Measurements from ENCODE around the gene PILRB. TPM values are rescaled to one million over a fixed set of nuclear protein-coding genes. Genes with fewer than 3 reads are reported as not detected.
"Not testable (repeated sequence)": the region's sequence is repeated elsewhere in the genome, so short reads cannot be mapped to it uniquely, and the experiment has no call there.

PILRB gene
- 222 and 274 TPM in 2 replicates for polyA plus RNA-seq
- 52.0 and 53.3 TPM in 2 replicates for polyA minus RNA-seq

DNA sequence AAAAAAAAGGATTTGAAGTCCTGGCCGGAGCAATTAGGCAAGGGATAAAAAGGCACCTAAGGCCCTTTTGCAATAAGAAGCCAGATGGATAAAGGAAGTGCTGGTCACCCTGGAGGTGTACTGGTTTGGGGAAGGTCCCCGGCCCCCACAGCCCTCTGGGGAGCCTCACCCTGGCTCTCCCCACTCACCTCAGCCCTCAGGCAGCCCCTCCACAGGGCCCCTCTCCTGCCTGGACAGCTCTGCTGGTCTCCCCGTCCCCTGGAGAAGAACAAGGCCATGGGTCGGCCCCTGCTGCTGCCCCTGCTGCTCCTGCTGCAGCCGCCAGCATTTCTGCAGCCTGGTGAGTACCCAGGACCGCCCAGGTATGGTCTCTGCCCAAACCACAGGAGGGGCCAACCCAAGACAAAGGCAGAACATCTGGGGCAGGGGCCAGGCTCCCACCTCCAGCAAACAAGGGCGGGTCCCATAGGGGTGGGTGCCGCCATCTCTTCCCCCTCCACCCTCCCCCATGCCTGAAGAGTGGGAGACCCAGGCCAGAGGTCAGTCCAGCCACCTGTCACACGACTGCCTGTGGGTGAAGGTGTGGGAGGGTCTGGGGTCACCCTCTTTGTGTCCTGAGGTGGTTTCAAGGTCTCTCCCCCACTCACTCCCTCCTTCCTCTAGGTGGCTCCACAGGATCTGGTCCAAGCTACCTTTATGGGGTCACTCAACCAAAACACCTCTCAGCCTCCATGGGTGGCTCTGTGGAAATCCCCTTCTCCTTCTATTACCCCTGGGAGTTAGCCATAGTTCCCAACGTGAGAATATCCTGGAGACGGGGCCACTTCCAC, at the start of gene PILRB:
Gene PILRB (plus strand): TSS at position 91 of the 830 bp plus-strand sequence. CDS start 186 bp downstream, at position 277.
- Histone ChIP-seq H3K36me3 (ENCODE audit: insufficient read depth, low read length) (no peaks in the 10 kb centered on the region), H3K27ac (ENCODE audit: low read length) (no peak within 1 kb of the TSS), H3F3A (ENCODE audit: insufficient read depth, low read length, poor library complexity, severe bottlenecking) (no peaks in the 10 kb centered on the region), H3K27me3 (ENCODE audit: insufficient read depth, low read depth, low read length) (no peaks in the 10 kb centered on the region), H3K9me3 (ENCODE audit: low read length) (no peaks in the 10 kb centered on the region), H3K79me2 (replicated peaks; ENCODE audit: insufficient read depth, low read length) (no peaks in the 10 kb centered on the region), H3K4me3 (ENCODE audit: low read length) (no peak within 1 kb of the TSS), H3K4me2 (ENCODE audit: low read length) (no peak within 1 kb of the TSS), H2AFZ (ENCODE audit: low read depth, low read length) (no peak within 1 kb of the TSS), H3K9me2 (ENCODE audit: insufficient read depth, low read length) (no peaks in the 10 kb centered on the region), H4K20me1 (ENCODE audit: insufficient read depth) (no peaks in the 10 kb centered on the region), H3K9ac (ENCODE audit: low read length) (no peak within 1 kb of the TSS)
- TF ChIP-seq, protein P1, sequence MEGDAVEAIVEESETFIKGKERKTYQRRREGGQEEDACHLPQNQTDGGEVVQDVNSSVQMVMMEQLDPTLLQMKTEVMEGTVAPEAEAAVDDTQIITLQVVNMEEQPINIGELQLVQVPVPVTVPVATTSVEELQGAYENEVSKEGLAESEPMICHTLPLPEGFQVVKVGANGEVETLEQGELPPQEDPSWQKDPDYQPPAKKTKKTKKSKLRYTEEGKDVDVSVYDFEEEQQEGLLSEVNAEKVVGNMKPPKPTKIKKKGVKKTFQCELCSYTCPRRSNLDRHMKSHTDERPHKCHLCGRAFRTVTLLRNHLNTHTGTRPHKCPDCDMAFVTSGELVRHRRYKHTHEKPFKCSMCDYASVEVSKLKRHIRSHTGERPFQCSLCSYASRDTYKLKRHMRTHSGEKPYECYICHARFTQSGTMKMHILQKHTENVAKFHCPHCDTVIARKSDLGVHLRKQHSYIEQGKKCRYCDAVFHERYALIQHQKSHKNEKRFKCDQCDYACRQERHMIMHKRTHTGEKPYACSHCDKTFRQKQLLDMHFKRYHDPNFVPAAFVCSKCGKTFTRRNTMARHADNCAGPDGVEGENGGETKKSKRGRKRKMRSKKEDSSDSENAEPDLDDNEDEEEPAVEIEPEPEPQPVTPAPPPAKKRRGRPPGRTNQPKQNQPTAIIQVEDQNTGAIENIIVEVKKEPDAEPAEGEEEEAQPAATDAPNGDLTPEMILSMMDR (IDR thresholded peaks at IDR 0.05; ENCODE audit: poor library complexity, severe bottlenecking), result no peak
- TF ChIP-seq SMC3 (conservative IDR thresholded peaks at IDR 0.05; ENCODE audit: poor library complexity) (no peak), TAF1 (IDR thresholded peaks at IDR 0.05; ENCODE audit: low read depth) (no peak), EP300 (conservative IDR thresholded peaks at IDR 0.05; ENCODE audit: poor library complexity, severe bottlenecking) (no peak), RAD21 (conservative IDR thresholded peaks at IDR 0.05) (no peak), EZH2 (IDR thresholded peaks at IDR 0.05; ENCODE audit: borderline replicate concordance, insufficient read depth, low read length, poor library complexity, severe bottlenecking) (no peak), MXI1 (conservative IDR thresholded peaks at IDR 0.05; ENCODE audit: poor library complexity, severe bottlenecking) (no peak), POLR2AphosphoS5 (IDR thresholded peaks at IDR 0.05) (no peak)
- TF ChIP-seq, protein P2, sequence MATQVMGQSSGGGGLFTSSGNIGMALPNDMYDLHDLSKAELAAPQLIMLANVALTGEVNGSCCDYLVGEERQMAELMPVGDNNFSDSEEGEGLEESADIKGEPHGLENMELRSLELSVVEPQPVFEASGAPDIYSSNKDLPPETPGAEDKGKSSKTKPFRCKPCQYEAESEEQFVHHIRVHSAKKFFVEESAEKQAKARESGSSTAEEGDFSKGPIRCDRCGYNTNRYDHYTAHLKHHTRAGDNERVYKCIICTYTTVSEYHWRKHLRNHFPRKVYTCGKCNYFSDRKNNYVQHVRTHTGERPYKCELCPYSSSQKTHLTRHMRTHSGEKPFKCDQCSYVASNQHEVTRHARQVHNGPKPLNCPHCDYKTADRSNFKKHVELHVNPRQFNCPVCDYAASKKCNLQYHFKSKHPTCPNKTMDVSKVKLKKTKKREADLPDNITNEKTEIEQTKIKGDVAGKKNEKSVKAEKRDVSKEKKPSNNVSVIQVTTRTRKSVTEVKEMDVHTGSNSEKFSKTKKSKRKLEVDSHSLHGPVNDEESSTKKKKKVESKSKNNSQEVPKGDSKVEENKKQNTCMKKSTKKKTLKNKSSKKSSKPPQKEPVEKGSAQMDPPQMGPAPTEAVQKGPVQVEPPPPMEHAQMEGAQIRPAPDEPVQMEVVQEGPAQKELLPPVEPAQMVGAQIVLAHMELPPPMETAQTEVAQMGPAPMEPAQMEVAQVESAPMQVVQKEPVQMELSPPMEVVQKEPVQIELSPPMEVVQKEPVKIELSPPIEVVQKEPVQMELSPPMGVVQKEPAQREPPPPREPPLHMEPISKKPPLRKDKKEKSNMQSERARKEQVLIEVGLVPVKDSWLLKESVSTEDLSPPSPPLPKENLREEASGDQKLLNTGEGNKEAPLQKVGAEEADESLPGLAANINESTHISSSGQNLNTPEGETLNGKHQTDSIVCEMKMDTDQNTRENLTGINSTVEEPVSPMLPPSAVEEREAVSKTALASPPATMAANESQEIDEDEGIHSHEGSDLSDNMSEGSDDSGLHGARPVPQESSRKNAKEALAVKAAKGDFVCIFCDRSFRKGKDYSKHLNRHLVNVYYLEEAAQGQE (IDR thresholded peaks at IDR 0.05; ENCODE audit: borderline replicate concordance), result no peak

DNA sequence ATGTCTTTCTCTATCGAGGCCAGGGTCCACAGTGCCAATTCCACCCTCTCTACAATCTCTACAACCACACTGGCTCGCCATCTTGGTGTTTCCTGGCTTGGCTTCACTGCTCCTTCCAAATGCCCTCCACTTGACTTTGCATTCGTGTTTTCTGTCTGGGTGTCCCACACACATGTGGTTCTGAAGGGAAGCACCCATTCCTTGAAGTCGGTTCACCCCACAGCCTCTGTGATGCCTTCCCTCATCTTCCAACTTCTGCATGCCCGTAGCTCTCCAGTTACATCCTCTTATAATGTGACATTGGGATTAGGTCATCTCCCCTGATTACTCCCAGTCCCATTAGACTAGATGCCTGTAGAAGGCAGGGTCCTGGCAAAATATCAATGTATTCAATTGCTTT, 39.6 kb upstream of the PILRB start:
- not testable (repeated sequence) for H3K4me3 ChIP-seq (ENCODE audit: low read length); H3K9me2 ChIP-seq (ENCODE audit: insufficient read depth, low read length); H3K4me2 ChIP-seq (ENCODE audit: low read length); H3K79me2 ChIP-seq (replicated peaks; ENCODE audit: insufficient read depth, low read length); H2AFZ ChIP-seq (ENCODE audit: low read depth, low read length); H3K27me3 ChIP-seq (ENCODE audit: insufficient read depth, low read depth, low read length); H3K36me3 ChIP-seq (ENCODE audit: insufficient read depth, low read length); H3K27ac ChIP-seq (ENCODE audit: low read length); H4K20me1 ChIP-seq (ENCODE audit: insufficient read depth); H3F3A ChIP-seq (ENCODE audit: insufficient read depth, low read length, poor library complexity, severe bottlenecking); H3K9me3 ChIP-seq (ENCODE audit: low read length); H3K9ac ChIP-seq (ENCODE audit: low read length)

DNA sequence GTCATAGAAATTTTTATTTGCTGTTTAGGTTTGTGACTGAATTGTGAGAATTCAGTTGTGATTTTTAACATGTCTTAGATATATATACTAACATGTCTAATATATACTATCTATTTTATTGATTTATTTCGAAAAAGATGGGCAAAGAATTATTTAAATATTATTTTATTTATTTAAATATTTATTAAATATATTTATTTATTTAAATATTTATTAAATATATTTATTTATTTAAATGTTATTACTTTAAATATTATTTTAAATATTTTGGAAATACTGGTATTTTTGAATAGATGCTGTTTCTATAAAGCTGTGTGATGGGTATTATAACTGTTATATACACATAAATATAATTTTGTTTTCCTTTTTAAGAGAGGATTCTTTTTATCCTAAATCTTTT, 36.3 kb upstream of the PILRB start:
- H4K20me1 ChIP-seq (ENCODE audit: insufficient read depth); H3K27me3 ChIP-seq (ENCODE audit: insufficient read depth, low read depth, low read length); H3K36me3 ChIP-seq (ENCODE audit: insufficient read depth, low read length); H2AFZ ChIP-seq (ENCODE audit: low read depth, low read length); H3K79me2 ChIP-seq (replicated peaks; ENCODE audit: insufficient read depth, low read length); H3K9ac ChIP-seq (ENCODE audit: low read length); H3K4me3 ChIP-seq (ENCODE audit: low read length); H3K4me2 ChIP-seq (ENCODE audit: low read length); H3K9me3 ChIP-seq (ENCODE audit: low read length); H3F3A ChIP-seq (ENCODE audit: insufficient read depth, low read length, poor library complexity, severe bottlenecking); H3K27ac ChIP-seq (ENCODE audit: low read length); H3K9me2 ChIP-seq (ENCODE audit: insufficient read depth, low read length): not testable (repeated sequence)

DNA sequence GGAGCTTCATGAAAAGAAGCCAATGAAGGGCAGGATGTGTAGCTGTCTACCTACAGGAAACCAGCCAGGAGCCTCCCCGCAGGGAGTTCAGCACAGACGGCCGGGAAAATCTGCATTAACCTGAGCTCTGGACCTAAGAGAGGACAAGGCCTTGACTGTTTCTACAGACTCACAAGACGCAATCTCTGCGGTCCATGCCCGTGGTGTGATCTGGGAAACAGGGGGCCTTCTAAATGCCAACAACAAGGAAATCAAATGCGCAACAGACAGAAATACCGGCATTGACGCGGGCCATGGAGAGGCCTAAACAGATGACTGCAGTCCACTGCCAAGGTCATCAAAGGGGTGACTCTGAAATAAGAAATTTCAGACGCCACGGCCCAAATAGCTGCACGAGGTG, 33.7 kb upstream of the PILRB start:
- not testable (repeated sequence) for H2AFZ ChIP-seq (ENCODE audit: low read depth, low read length); H3K9me3 ChIP-seq (ENCODE audit: low read length); H3K27ac ChIP-seq (ENCODE audit: low read length); H3K36me3 ChIP-seq (ENCODE audit: insufficient read depth, low read length); H3K4me2 ChIP-seq (ENCODE audit: low read length); H3K79me2 ChIP-seq (replicated peaks; ENCODE audit: insufficient read depth, low read length); H3K27me3 ChIP-seq (ENCODE audit: insufficient read depth, low read depth, low read length); H3K9me2 ChIP-seq (ENCODE audit: insufficient read depth, low read length); H4K20me1 ChIP-seq (ENCODE audit: insufficient read depth); H3K4me3 ChIP-seq (ENCODE audit: low read length); H3K9ac ChIP-seq (ENCODE audit: low read length); H3F3A ChIP-seq (ENCODE audit: insufficient read depth, low read length, poor library complexity, severe bottlenecking)

DNA sequence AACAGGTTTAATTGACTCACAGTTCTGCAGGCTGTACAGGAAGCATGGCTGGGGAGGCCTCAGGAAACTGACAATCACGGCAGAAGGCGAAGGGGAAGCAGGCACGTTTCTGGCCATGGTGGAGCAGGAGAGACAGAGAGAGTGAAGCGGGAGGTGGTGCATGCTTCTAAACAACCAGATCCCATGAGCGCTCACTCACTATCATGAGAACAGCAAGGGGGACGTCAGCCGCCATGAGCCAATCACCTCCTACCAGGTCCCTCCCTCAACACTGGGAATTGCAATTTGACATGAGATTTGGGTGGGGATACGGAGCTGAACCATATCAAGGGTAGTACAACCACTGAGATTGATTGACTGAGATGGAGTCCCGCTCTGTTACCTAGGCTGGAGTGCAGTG, 32.2 kb upstream of the PILRB start:
- H2AFZ ChIP-seq (ENCODE audit: low read depth, low read length); H3K36me3 ChIP-seq (ENCODE audit: insufficient read depth, low read length); H4K20me1 ChIP-seq (ENCODE audit: insufficient read depth); H3K9ac ChIP-seq (ENCODE audit: low read length); H3K4me2 ChIP-seq (ENCODE audit: low read length); H3K27ac ChIP-seq (ENCODE audit: low read length); H3K79me2 ChIP-seq (replicated peaks; ENCODE audit: insufficient read depth, low read length); H3F3A ChIP-seq (ENCODE audit: insufficient read depth, low read length, poor library complexity, severe bottlenecking); H3K27me3 ChIP-seq (ENCODE audit: insufficient read depth, low read depth, low read length); H3K9me3 ChIP-seq (ENCODE audit: low read length); H3K4me3 ChIP-seq (ENCODE audit: low read length); H3K9me2 ChIP-seq (ENCODE audit: insufficient read depth, low read length): not testable (repeated sequence)

All from neural cell (in vitro differentiated cells).